Transverse colon (tissue), 4 donors: ENCODE measurements around the gene SZT2. TPM values are rescaled to one million over a fixed set of nuclear protein-coding genes. Genes with fewer than 3 reads are reported as not detected.

ENCODE experiments used
- DNase-seq: peaks from one replicate; pipeline ENCODE4 v3.0.0-alpha.2; 2019
- H3K27ac ChIP-seq, 4 donors: fragments of 200-600 bp; sonication (generic); 2 replicates each; pipeline ENCODE4 v1.5.1; 2016 to 2018; ENCODE audit warnings: inconsistent platforms in 4 of 4
- H3K27me3 ChIP-seq: fragments of 200-600 bp; sonication (generic); 2 replicates; pipeline ENCODE4 v1.5.1; 2017; ENCODE audit warnings: inconsistent platforms
- H3K36me3 ChIP-seq, 4 donors: fragments of 200-600 bp; sonication (generic); 2 replicates each; pipeline ENCODE4 v1.5.1; 2017 to 2019; ENCODE audit warnings: inconsistent platforms in 4 of 4
- H3K4me1 ChIP-seq, 4 donors: fragments of 200-600 bp; sonication (generic); 2 replicates each; pipeline ENCODE4 v1.5.1; 2017 to 2020; ENCODE audit warnings: inconsistent platforms in 4 of 4
- H3K4me3 ChIP-seq, 4 donors: fragments of 200-600 bp; sonication (generic); 1 replicate in 1 of 4; 2 replicates in 3 of 4; pipeline versions ENCODE4 v1.5.1 to v1.6.1; 2017 to 2019; ENCODE audit warnings: inconsistent platforms in 4 of 4
- H3K9me3 ChIP-seq, 2 donors: fragments of 200-600 bp; sonication (generic); 2 replicates each; pipeline ENCODE4 v1.5.1; 2017 to 2019; ENCODE audit warnings: inconsistent platforms in 2 of 2
- EP300 ChIP-seq: sonication (generic); formaldehyde crosslinking; IDR thresholded peaks from one replicate; pipeline ENCODE4 v1.6.1; 2017; ENCODE audit warnings: antibody characterized with exemption, low read depth
- POLR2A ChIP-seq: fragments of 450-650 bp; IDR thresholded peaks from one replicate; pipeline ENCODE4 v1.6.1; 2016; ENCODE audit warnings: antibody characterized with exemption, mild to moderate bottlenecking, moderate library complexity
- POLR2AphosphoS5 ChIP-seq, 3 donors: sonication (generic); formaldehyde crosslinking; IDR thresholded peaks; one replicate each; pipeline ENCODE4 v1.6.1; 2016; ENCODE audit warnings: antibody characterized with exemption in 3 of 3
- WGBS, 2 donors: methylation state at CpG; one replicate each; pipeline ENCODE4 v1.1.5; 2018; ENCODE audit warnings: low coverage in 1 of 2; 5-methylcytosine and 5-hydroxymethylcytosine counted together
- in situ Hi-C, 4 donors: fragments of 200-750 bp; cut with MboI; loops; one replicate each; pipeline versions ENCODE4 v1.15.0 to v1.15.1; 2017; ENCODE audit warnings: low sequenced_read_pairs in 3 of 4, low pct_ligation_motif_present in 1 of 4, low pct_unique_long_range_greater_than_20kb in 1 of 4
- intact Hi-C: fragments of 100-400 bp; cut with DNase I; formaldehyde crosslinking; loops from one replicate; pipeline ENCODE4 v1.15.1; 2023; ENCODE audit warnings: low total_unique reads
- total RNA-seq, 4 donors: library from RNA; depleted of rRNA; stranded (reverse); fragments of >200 nt; gene quantifications; one replicate each; pipeline ENCODE4 v1.1.0, GENCODE V29; 2016
- TF ChIP-seq, protein P1 (sequence below), 5 experiments: fragments of 200-600 bp in 3 of 5; fragments of 450-650 bp in 2 of 5; sonication (generic) in 3 of 5; IDR thresholded peaks; 1 replicate in 2 of 5; 2 replicates in 3 of 5; pipeline ENCODE4 v1.5.1; 2016 to 2017; ENCODE audit warnings: antibody characterized with exemption in 5 of 5, inconsistent platforms in 3 of 5, mild to moderate bottlenecking in 2 of 5, moderate library complexity in 1 of 5

The SZT2 gene
- total RNA-seq, 4 donors from 2014 or later = 43.1 to 106 (median 82.2) TPM

DNA sequence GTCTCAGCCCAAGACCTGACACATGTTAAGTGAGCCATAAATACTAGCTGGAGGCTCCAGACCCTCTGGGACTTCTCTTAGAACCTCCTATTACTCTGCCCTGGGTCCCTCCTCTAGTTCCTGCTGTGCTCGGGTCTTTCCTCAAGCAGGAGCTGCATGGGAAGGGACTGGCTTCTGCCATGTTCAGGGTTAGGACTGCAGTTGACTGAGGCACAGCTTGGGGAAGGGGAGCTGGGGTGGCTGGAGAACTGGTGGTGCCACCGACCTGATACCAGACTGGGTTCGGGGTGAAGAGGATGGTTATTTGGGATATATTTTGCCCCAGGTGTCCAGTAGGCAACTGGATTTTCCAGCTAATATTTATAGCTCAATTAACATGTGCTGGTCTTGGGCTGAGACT lies 48.3 kb downstream of the SZT2 start:
- Histone ChIP-seq H3K4me3 (no peak overlapping the region), H3K9me3 (no peaks in the 10 kb centered on the region), H3K36me3 (peaks cover 0 to 16% (median 4%) of the 10 kb centered on the region in 4 donors), H3K27ac (no peak overlapping the region), H3K4me1 (peaks cover 0 to 3% (median 0%) of the 10 kb centered on the region in 4 donors), H3K27me3 (no peaks in the 10 kb centered on the region)
- WGBS, 2 donors = 91% methylated on average over 3 of the region's 3 CpGs; no CpG with 5 or more reads in 1 of the 2 donors
- TF ChIP-seq POLR2AphosphoS5 (IDR thresholded peaks at IDR 0.05) (no peak), POLR2A (no peak), EP300 (no peak)
- TF ChIP-seq, protein P1, sequence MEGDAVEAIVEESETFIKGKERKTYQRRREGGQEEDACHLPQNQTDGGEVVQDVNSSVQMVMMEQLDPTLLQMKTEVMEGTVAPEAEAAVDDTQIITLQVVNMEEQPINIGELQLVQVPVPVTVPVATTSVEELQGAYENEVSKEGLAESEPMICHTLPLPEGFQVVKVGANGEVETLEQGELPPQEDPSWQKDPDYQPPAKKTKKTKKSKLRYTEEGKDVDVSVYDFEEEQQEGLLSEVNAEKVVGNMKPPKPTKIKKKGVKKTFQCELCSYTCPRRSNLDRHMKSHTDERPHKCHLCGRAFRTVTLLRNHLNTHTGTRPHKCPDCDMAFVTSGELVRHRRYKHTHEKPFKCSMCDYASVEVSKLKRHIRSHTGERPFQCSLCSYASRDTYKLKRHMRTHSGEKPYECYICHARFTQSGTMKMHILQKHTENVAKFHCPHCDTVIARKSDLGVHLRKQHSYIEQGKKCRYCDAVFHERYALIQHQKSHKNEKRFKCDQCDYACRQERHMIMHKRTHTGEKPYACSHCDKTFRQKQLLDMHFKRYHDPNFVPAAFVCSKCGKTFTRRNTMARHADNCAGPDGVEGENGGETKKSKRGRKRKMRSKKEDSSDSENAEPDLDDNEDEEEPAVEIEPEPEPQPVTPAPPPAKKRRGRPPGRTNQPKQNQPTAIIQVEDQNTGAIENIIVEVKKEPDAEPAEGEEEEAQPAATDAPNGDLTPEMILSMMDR (IDR thresholded peaks at IDR 0.05) = no peak
- in situ Hi-C loops = loop anchor here in 1 of 4 donors (25.0 kb wide), 1 partner anchor 199 kb away; no protein-coding TSS in a partner anchor
- DNase-seq = peak; percentile 5
- intact Hi-C loops = no loop called here

DNA sequence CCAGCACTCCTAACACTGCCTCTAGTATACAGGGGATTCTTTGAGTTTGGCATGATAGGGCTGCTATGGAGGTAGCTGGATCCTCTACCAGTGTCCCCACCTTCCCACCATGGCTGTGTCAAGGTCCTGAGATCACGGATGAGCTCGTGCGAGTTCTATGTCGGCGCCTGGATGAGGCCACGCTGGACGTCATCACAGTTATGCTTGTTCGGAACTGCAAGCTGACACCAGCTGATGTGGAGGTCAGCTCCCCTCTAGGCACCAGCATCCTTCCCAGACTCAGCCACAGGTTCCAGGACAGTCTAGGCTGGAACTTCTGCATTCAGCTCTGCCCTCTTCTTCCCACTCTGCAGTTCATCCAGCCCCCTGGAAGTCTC lies 48.9 kb downstream of the SZT2 start:
- peaks cover 0 to 3% (median 0%) of the 10 kb centered on the region in 4 donors for H3K4me1 ChIP-seq
- in situ Hi-C loops = loop anchor here in 1 of 4 donors (25.0 kb wide), 1 partner anchor 199 kb away; no protein-coding TSS in a partner anchor
- no peak overlapping the region for H3K27ac ChIP-seq
- no peak overlapping the region for H3K4me3 ChIP-seq
- H3K27me3 ChIP-seq = no peaks in the 10 kb centered on the region
- peak; percentile 2 for DNase-seq
- 92% methylated on average over 8 of the region's 8 CpGs; no CpG with 5 or more reads in 1 of the 2 donors for WGBS, 2 donors
- TF ChIP-seq, protein P1 (IDR thresholded peaks at IDR 0.05) = no peak
- no peak for TF ChIP-seq EP300
- no peak for TF ChIP-seq POLR2AphosphoS5 (IDR thresholded peaks at IDR 0.05)
- no peak for TF ChIP-seq POLR2A
- peaks cover 0 to 18% (median 5%) of the 10 kb centered on the region in 4 donors for H3K36me3 ChIP-seq
- intact Hi-C loops = no loop called here
- H3K9me3 ChIP-seq = no peaks in the 10 kb centered on the region

DNA sequence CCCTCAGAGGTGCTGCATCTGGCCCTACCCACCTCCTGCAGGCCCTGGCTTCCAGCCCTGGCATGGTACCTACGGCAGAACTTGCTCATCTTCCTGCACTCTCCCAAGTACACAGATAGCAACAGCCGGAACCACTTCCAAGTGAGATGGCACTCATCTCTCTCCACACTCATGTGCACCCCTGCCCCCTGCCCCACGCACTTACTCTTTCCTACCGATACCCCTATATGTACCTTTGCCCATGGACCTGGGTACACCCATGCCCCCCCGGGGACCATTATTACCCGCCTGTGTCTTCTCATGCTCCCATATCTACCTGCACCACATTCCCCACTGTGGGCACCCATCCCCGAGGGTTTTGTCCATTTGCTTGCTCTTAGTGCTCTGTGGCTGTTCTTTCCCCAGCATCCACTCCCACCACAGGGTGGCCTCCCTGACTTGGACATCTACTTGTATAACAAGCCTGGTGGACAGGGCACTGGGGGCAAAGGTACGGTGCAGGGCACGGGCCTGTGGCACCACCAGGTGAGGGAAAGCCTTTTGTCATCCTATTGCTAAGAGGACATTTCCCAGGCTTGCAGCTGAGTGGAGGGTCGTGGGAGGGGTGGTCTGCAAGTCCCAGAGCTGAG lies 49.4 kb downstream of the SZT2 start:
- Histone ChIP-seq H3K4me3 (no peak overlapping the region), H3K4me1 (peaks cover 0 to 3% (median 0%) of the 10 kb centered on the region in 4 donors), H3K36me3 (peaks cover 0 to 15% (median 7%) of the 10 kb centered on the region in 4 donors), H3K27me3 (no peaks in the 10 kb centered on the region), H3K9me3 (no peaks in the 10 kb centered on the region), H3K27ac (no peak overlapping the region)
- intact Hi-C loops (no loop called here), in situ Hi-C loops (loop anchor here in 1 of 4 donors (25.0 kb wide), 1 partner anchor 198 kb away; no protein-coding TSS in a partner anchor)
- peak; percentile 6 for DNase-seq
- TF ChIP-seq EP300 = no peak
- no peak for TF ChIP-seq POLR2AphosphoS5 (IDR thresholded peaks at IDR 0.05)
- TF ChIP-seq, protein P1 (IDR thresholded peaks at IDR 0.05) = no peak
- TF ChIP-seq POLR2A = no peak
- 94% methylated on average over 10 of the region's 10 CpGs; no CpG with 5 or more reads in 1 of the 2 donors for WGBS, 2 donors

DNA sequence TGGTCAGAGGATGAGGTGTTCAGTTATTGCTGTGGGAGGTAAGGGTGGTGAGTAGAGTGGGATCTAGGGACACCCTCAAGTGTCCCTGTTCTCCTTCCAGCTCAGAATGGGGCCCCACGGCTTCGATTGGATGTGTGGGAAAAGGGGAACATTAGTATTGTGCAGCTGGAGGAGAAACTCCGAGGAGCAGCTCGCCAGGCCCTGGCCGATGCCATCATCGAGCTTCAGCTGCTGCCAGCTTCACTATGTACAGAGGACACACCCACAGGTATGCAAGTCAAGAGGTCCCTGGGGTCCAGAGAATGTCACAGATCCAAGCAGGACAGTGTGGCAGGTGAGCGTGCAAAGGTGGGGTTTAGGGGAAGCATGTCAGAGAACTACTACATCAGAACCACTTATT lies 50.1 kb downstream of the SZT2 start:
- WGBS, 2 donors = 80 to 90% methylated on average over 1 to 7 of the region's 7 CpGs
- H3K4me1 ChIP-seq = peaks cover 0 to 3% (median 0%) of the 10 kb centered on the region in 4 donors
- no peaks in the 10 kb centered on the region for H3K9me3 ChIP-seq
- DNase-seq = peak; percentile 5
- no peak overlapping the region for H3K4me3 ChIP-seq
- peaks cover 0 to 9% (median 4%) of the 10 kb centered on the region in 4 donors for H3K36me3 ChIP-seq
- no peak for TF ChIP-seq POLR2AphosphoS5 (IDR thresholded peaks at IDR 0.05)
- TF ChIP-seq, protein P1 (IDR thresholded peaks at IDR 0.05) = no peak
- no peak for TF ChIP-seq POLR2A
- TF ChIP-seq EP300 = no peak
- no peak overlapping the region for H3K27ac ChIP-seq
- in situ Hi-C loops = loop anchor here in 1 of 4 donors (25.0 kb wide), 1 partner anchor 198 kb away; no protein-coding TSS in a partner anchor
- H3K27me3 ChIP-seq = no peaks in the 10 kb centered on the region
- intact Hi-C loops = no loop called here
